GM21825 (cell line): ENCODE measurements around the gene TASL.
"Not testable (repeated sequence)": the region's sequence is repeated elsewhere in the genome, so short reads cannot be mapped to it uniquely, and the experiment has no call there.

Experiments used
- ATAC-seq: cut with Tn5 transposase; IDR thresholded peaks from one replicate; pipeline ENCODE4 v1.9.1; 2021; ENCODE audit warnings: mild to moderate bottlenecking, moderate library complexity; ENCODE audit not compliant: unreplicated experiment

Gene TASL

GRCh38 chrX:30580641-30581040 is 3.1 kb upstream of the TASL start:
- ATAC-seq = no peak

DNA sequence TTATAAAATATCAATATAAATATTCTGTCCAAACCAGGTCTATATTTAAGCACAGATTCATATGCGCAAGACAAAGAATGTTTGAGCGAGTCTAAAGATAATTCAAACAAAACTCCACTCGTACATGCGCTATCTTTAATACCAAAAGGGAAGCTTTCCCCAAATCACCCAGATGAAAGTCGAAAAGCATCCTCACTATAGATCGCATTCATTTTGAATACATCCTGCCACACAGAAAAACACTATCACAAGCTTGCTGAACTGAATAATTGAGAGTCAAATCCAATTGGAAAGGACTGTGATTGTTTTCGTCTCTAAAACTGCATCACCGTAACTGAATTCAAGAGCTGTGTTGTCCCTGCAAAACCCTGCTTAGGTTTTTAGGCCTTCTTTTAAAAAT is 685 bp downstream of the TASL start:
- ATAC-seq = no peak

GRCh38 chrX:30573125-30573524 is 4.4 kb downstream of the TASL start:
- ATAC-seq = no peak

GRCh38 chrX:30572678-30573077 is 4.9 kb downstream of the TASL start:
- no peak for ATAC-seq

GRCh38 chrX:30572004-30572403 is 5.6 kb downstream of the TASL start:
- peak; percentile 30 for ATAC-seq

GRCh38 chrX:30570505-30570904 is 7.1 kb downstream of the TASL start:
- no peak for ATAC-seq

DNA sequence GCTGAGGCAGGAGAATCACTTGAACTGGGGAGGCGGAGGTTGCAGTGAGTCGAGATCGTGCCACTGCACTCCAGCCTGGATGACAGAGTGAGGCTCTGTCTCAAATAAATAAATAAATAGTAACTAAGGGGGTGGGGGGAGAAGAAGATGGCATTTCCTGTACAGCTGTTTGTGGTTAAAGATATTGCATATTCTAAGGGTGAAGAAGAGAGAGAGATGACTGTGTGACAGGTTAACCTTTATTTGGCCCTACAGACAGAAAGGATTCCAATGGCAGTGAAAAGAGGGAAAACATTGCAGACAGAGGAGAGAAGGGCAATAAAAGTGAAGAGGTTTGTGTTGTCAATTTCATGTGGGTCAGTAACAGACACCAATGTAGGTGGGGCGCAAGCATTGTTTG is 9.4 kb downstream of the TASL start:
- peak; percentile 72 for ATAC-seq

- not testable (repeated sequence) for ATAC-seq
These were observed 14.5 kb downstream of the TASL start for GRCh38 chrX:30563070-30563469.

DNA sequence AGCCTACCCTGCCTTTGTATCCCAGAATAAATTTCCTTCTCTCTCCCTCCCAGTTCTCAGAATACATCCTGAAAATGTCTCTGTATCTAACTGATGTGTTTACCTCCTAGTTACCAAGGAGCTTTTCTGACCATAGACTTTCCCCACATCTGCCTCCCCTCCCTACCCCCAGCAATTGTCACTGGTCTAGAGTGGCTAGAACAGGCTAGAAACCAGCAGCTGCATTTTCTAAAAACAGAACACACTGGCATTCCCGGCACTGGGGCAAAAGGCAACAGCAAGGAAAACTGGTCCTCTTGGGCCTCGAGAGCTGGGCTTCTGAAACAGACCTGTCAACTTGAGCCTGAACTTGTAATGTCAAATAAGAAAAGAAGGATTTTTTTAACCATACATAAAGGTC is 16.4 kb downstream of the TASL start:
- no peak for ATAC-seq

- ATAC-seq = no peak
These were observed 39.3 kb downstream of the TASL start for GRCh38 chrX:30538271-30538670.

GRCh38 chrX:30533835-30534234 is 43.7 kb downstream of the TASL start:
- no peak for ATAC-seq

DNA sequence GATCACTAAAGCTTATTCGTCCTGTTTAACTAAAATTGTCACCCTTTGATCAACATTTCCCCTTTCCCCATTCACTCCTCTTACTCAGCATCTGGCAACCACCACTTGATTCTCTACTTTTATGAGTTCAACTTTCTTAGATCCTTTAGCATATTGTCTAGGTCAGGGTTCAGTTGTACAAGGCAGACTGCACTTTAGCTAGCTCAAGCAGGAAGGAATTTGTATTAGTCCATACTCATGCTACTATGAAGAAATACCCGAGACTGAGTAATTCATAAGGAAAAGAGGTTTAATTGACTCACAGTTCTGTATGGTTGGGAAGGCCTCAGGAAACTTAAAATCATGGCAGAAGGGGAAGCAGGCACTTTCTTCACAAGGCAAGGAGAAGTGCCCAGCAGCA is 44.3 kb downstream of the TASL start:
- no peak for ATAC-seq

GRCh38 chrX:30530606-30531005 is 47.0 kb downstream of the TASL start:
- ATAC-seq = no peak

DNA sequence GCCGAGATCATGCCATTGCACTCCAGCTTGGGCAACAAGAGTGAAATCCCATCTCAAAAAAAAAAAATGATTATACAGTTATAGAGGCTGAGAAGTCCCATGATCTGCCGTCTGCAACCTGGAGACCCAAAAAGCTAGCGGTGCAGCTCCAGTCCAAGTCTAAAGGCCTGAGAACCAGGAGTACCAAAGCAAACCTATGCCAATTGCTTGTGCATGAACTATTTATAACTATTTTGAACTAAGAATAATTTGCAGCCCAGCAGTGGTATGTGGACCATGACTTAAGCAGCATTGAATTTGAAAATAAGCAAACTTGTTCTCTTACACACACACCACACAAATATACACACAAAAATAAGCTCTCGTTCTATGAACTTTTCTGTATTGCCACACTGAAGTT is 51.8 kb downstream of the TASL start:
- ATAC-seq = no peak

- ATAC-seq = no peak
These were observed 56.0 kb downstream of the TASL start for GRCh38 chrX:30521440-30522182.

- peak; percentile 47 for ATAC-seq
These were observed 64.3 kb downstream of the TASL start for GRCh38 chrX:30513284-30513683.
